ENCODE data around the gene SERINC5. TPM values are rescaled to one million over a fixed set of nuclear protein-coding genes. Genes with fewer than 3 reads are reported as not detected.

SERINC5 gene
- total RNA-seq, 4 donors from 2014 or later = 9.7 to 21.7 (median 17.3) TPM

DNA sequence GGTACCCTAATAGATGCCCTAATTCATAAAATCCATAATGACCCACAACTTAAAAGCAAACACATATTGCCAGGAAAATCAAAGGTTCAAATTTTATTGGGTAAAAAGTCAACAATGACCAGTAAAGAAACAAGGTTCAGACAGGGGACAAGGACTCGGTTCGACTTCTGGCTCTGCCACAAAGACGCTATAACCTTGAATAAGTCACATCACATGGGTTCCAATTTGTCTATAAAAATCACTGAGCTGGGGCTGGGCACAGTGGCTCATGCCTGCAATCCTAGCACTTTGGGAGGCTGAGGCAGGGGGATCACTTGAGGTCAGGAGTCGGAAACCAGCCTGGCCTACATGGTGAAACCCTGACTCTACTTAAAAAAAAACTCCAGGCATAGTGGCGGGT is 80.5 kb downstream of the SERINC5 start:
- TF ChIP-seq, protein P1, sequence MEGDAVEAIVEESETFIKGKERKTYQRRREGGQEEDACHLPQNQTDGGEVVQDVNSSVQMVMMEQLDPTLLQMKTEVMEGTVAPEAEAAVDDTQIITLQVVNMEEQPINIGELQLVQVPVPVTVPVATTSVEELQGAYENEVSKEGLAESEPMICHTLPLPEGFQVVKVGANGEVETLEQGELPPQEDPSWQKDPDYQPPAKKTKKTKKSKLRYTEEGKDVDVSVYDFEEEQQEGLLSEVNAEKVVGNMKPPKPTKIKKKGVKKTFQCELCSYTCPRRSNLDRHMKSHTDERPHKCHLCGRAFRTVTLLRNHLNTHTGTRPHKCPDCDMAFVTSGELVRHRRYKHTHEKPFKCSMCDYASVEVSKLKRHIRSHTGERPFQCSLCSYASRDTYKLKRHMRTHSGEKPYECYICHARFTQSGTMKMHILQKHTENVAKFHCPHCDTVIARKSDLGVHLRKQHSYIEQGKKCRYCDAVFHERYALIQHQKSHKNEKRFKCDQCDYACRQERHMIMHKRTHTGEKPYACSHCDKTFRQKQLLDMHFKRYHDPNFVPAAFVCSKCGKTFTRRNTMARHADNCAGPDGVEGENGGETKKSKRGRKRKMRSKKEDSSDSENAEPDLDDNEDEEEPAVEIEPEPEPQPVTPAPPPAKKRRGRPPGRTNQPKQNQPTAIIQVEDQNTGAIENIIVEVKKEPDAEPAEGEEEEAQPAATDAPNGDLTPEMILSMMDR (IDR thresholded peaks at IDR 0.05; ENCODE audit: low read depth) = no peak

DNA sequence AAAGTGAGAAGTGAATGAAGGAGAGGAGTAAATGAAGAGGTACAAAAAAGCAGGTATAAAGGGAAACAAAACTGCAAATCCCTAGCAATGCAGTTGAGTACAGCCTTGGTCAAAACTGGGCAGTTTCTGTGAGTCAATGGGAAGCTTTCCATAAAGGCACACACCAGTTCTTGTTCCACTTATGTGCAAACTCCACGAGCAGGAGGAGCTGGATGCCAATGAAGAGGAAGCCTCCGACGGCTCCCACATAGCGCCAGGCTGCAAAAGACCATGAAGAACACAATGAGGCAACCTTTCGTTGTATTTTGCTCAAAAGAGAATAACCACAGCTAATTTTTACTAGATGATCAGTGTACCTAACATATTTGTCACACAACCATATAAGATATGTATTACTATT is 81.1 kb downstream of the SERINC5 start:
- TF ChIP-seq, protein P1 (IDR thresholded peaks at IDR 0.05; ENCODE audit: low read depth) = no peak

DNA sequence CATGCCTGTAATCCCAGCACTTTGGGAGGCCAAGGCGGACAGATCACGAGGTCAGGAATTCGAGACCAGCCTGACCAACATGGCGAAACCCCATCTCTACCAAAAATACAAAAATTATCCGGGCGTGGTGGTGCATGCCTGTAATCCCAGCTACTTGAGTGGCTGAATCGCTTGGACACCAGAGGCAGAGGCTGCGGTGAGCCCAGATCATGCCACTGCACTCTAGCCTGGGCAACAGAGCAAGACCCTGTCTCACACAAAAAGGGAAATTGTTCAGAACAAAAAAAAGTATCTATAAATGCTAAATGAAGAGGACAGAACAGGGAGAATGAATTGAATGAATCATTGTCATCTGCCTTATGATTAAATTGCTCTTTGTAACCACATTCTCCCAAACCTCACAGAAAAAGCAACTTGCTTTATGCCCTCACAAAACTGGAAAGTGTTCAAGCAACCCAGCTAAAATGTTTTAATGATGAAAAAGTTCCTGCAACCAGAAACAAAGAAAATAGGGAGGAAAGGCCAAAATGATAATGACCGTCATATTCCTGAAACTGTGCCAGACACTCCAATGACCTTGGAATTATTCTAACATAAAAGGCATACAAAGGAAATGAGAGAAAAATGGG is 83.7 kb downstream of the SERINC5 start:
- TF ChIP-seq, protein P1 (IDR thresholded peaks at IDR 0.05; ENCODE audit: low read depth) = no peak

DNA sequence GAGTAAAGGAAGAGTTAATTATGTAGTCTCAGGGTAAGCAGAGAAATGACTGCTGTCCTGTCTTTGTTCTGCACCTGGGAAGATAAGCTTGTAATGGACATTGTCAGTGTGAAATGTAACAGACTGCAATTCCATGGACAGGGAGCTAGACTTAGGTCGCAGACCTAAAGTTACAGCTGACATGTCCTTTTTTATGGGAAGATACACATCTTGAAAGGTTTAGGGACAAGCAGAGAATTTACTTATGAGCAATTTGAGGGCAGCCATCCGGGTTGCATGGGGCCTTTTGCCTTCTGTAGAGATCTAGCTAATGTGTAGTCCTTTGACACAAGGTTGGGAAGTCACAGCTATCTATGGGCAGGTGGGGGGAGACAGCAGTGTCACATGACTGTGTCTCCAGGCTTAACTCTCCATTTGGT is 85.7 kb downstream of the SERINC5 start:
- TF ChIP-seq, protein P1 (IDR thresholded peaks at IDR 0.05; ENCODE audit: low read depth) = no peak

DNA sequence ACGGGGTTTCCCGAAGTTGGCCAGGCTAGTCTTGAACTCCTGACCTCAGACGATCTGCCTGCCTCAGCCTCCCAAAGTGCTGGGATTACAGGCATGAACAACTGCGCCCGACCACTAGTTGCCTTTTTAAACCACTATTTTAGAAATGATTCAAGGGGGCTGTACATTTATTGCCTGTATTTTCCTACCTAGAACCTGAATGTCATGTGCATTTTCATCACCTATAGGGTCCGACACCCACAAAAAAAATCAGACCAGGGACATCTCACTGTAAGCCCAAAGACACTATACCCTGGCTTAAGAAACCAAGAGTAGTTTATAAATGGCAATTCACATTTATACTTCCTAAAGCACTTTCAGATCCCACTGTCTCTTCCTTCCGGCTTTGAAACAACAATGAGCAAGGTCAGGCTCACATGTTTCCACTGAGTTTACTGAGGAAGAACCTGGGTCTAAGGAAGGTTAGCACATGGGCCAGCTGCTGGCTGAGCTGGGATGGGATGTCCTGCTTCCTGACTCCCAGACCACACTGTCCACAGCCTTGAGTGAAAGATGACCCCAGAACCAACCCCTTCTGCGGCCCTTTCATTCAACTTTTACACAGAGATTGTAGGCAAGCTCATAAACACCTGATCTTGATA is 87.3 kb downstream of the SERINC5 start:
- TF ChIP-seq, protein P1 (IDR thresholded peaks at IDR 0.05; ENCODE audit: low read depth) = no peak

DNA sequence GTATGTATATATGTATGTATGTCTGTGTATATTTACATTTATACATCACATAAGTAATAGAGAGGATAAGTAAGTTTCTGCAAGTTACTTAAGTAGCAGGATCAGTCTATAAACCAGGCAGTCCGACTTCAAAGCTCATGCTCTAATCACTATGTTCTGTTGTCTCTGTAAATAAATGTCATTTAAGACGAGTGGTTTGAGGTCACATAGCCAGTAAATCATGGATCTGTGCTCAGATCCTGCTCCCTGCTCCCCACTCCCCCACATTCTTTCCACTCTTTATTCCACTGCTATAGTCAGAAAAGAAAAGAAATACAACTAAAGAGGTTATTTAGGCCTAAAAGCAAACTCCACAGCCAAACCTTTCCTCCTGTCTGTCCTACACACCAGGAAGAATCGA is 90.4 kb downstream of the SERINC5 start:
- TF ChIP-seq, protein P1 (IDR thresholded peaks at IDR 0.05; ENCODE audit: low read depth) = no peak

DNA sequence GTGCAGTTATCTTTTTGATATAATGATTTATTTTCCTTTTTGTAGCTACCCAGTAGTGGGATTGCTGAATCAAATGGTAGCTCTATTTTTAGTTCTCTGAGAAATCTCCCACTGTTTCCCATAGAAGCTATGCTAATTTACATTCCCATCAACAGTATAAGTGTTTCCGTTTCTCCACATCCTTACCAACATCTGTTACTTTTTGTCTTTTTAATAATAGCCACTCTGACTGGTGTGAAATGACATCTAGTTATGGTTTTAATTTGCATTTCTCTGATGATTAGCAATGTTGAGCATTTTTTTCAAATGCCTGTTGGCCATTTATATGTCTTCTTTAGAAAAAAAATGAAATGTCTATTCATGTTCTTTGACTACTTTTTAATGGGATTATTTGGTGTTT is 94.7 kb downstream of the SERINC5 start:
- TF ChIP-seq, protein P1 (IDR thresholded peaks at IDR 0.05; ENCODE audit: low read depth) = no peak

Data from subcutaneous adipose tissue (tissue), 4 donors.